ENCODE results near the gene PHACTR2.

Gene PHACTR2

DNA sequence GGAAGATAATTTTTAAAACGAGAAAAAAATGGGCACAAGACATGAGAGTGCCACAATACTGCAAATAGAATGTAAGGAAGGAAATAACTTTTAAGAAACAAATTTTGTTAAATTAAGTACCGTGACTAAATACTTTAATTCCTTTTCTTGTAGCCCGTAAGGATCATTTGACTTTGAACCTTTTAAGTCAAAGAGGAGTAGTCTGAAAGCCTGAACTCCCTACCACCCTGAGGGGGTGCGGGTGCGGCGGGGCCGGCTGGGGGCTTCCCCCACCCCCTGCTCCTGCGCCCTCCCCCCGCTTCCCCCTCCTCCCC lies 231 bp upstream of the PHACTR2 start:
- Histone ChIP-seq H3K4me3 (ENCODE audit: low read depth in 1 of 2, low read length in 1 of 2) (peak overlapping the region in 1 of 2 experiments; percentile 77), H3K9me3 (no peaks in the 10 kb centered on the region), H3K4me1 (ENCODE audit: control insufficient read depth in 1 of 2, insufficient read depth in 1 of 2, low read depth in 1 of 2, low read length in 1 of 2) (peaks cover 26 to 50% of the 10 kb centered on the region in 2 experiments), H3K36me3 (no peaks in the 10 kb centered on the region), H3K27me3 (no peaks in the 10 kb centered on the region), H3K27ac (peak overlapping the region; percentile 81)
- TF ChIP-seq, protein P1, sequence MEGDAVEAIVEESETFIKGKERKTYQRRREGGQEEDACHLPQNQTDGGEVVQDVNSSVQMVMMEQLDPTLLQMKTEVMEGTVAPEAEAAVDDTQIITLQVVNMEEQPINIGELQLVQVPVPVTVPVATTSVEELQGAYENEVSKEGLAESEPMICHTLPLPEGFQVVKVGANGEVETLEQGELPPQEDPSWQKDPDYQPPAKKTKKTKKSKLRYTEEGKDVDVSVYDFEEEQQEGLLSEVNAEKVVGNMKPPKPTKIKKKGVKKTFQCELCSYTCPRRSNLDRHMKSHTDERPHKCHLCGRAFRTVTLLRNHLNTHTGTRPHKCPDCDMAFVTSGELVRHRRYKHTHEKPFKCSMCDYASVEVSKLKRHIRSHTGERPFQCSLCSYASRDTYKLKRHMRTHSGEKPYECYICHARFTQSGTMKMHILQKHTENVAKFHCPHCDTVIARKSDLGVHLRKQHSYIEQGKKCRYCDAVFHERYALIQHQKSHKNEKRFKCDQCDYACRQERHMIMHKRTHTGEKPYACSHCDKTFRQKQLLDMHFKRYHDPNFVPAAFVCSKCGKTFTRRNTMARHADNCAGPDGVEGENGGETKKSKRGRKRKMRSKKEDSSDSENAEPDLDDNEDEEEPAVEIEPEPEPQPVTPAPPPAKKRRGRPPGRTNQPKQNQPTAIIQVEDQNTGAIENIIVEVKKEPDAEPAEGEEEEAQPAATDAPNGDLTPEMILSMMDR (IDR thresholded peaks at IDR 0.05), result no peak

DNA sequence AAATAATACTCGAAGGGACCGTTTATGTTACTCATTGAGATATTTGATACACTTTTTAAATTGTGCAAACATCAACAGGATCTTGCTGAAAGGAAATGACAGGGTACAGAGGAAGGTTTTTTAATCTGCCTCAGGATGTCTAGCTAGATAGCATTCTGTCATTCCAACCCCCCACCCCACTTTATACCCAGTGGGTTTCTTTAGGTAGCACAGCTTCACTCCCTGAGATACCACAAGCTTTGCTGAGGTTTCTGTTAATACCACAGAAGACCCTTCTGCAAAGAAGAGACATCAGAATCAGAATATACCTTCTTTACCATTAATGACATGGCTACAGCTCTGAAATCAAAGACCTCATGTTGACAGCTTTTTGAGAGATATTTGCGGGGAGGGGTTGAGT lies 1.3 kb downstream of the PHACTR2 start:
- H3K36me3 ChIP-seq, result no peaks in the 10 kb centered on the region
- TF ChIP-seq, protein P1 (IDR thresholded peaks at IDR 0.05), result no peak
- no peaks in the 10 kb centered on the region for H3K27me3 ChIP-seq
- peak overlapping the region; percentile 77 to 97 for H3K4me3 ChIP-seq (ENCODE audit: low read depth in 1 of 2, low read length in 1 of 2)
- H3K4me1 ChIP-seq (ENCODE audit: control insufficient read depth in 1 of 2, insufficient read depth in 1 of 2, low read depth in 1 of 2, low read length in 1 of 2), result peaks cover 19 to 41% of the 10 kb centered on the region in 2 experiments
- peak overlapping the region; percentile 81 for H3K27ac ChIP-seq
- H3K9me3 ChIP-seq, result no peaks in the 10 kb centered on the region

DNA sequence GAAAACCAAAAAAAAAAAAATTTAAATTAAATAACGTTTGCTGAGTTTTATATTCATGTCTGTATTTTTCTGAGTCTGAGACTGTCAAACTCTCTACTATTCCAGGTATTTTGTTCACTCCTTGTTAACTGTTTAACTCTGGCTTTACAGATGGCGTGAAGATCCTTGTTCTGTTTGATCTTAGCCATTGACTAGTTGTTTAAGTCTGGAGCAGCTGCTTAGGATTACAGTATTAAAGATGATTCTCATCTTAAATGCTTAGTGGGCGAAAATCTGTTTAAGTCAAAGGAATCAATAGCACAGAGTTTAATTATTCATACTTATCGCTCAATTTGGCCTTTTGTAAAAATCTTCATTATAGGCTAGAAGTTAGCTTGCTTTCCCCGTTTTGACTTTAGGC lies 2.4 kb downstream of the PHACTR2 start:
- no peak overlapping the region for H3K27ac ChIP-seq
- H3K4me1 ChIP-seq (ENCODE audit: control insufficient read depth in 1 of 2, insufficient read depth in 1 of 2, low read depth in 1 of 2, low read length in 1 of 2), result peaks cover 19 to 35% of the 10 kb centered on the region in 2 experiments
- no peaks in the 10 kb centered on the region for H3K9me3 ChIP-seq
- no peak overlapping the region for H3K4me3 ChIP-seq (ENCODE audit: low read depth in 1 of 2, low read length in 1 of 2)
- TF ChIP-seq, protein P1 (IDR thresholded peaks at IDR 0.05), result no peak
- no peaks in the 10 kb centered on the region for H3K36me3 ChIP-seq
- no peaks in the 10 kb centered on the region for H3K27me3 ChIP-seq

DNA sequence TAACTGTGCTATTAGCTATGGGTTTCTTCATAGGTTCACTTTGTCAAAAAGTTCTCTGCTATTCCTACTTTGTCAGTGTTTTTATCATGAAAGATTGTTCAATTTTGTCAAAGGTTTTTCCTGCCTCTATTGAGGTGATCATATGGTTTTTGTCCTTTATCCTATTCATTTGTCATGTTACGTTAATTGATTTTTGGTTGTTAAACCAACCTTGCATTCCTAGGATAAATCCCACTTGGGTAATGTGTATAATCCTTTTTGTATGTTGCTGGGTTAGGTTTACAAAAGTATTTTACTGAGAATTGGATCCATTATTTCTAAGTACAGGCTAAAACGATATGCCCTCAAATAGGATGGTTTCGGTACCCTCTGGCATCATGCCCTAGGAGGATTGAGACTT lies 5.0 kb downstream of the PHACTR2 start:
- TF ChIP-seq, protein P1 (IDR thresholded peaks at IDR 0.05), result no peak
- Histone ChIP-seq H3K9me3 (no peaks in the 10 kb centered on the region), H3K27me3 (no peaks in the 10 kb centered on the region), H3K4me3 (ENCODE audit: low read depth in 1 of 2, low read length in 1 of 2) (no peak overlapping the region), H3K27ac (no peak overlapping the region), H3K4me1 (ENCODE audit: control insufficient read depth in 1 of 2, insufficient read depth in 1 of 2, low read depth in 1 of 2, low read length in 1 of 2) (peaks cover 19 to 34% of the 10 kb centered on the region in 2 experiments), H3K36me3 (no peaks in the 10 kb centered on the region)

DNA sequence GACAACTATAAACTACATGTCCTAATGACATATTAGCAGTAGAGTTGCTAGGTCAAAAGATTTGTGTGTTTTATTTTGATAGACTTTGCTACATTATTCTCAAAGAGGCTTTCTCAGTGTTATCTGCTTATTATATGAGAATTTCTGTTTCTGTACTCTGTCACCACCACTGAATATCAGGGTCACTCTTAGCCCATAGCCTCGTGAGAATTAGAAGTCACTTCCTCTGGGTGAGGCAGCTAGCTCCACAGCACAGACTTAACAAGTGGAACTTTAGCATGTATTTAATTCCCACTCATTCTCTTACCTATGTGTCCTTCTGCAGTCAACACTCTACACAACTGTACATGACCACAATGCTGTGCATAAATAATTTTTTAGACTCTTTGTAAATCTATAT lies 6.7 kb downstream of the PHACTR2 start:
- Histone ChIP-seq H3K4me1 (ENCODE audit: control insufficient read depth in 1 of 2, insufficient read depth in 1 of 2, low read depth in 1 of 2, low read length in 1 of 2) (peaks cover 10 to 27% of the 10 kb centered on the region in 2 experiments), H3K36me3 (no peaks in the 10 kb centered on the region), H3K27me3 (no peaks in the 10 kb centered on the region), H3K27ac (no peak overlapping the region), H3K9me3 (no peaks in the 10 kb centered on the region), H3K4me3 (ENCODE audit: low read depth in 1 of 2, low read length in 1 of 2) (no peak overlapping the region)
- TF ChIP-seq, protein P1 (IDR thresholded peaks at IDR 0.05), result no peak

DNA sequence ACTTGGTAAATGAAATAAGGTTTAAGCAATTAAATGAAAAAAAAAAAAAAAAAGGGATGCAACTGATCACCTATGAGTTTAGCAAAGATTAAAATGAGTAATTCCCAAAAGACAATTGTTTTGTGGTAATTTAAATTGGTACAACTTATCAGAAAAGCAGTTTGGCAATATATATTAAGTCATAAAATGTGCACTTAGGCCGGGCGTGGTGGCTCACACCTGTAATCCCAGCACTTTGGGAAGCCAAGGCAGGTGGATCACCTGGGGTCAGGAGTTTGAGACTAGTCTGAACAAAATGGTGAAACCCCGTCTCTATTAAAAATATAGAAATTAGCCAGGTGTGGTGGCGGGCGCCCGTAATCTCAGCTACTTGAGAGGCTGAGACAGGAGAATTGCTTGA lies 7.9 kb downstream of the PHACTR2 start:
- no peaks in the 10 kb centered on the region for H3K9me3 ChIP-seq
- H3K4me3 ChIP-seq (ENCODE audit: low read depth in 1 of 2, low read length in 1 of 2), result no peak overlapping the region
- H3K27me3 ChIP-seq, result no peaks in the 10 kb centered on the region
- TF ChIP-seq, protein P1 (IDR thresholded peaks at IDR 0.05), result no peak
- H3K27ac ChIP-seq, result no peak overlapping the region
- no peaks in the 10 kb centered on the region for H3K36me3 ChIP-seq
- H3K4me1 ChIP-seq (ENCODE audit: control insufficient read depth in 1 of 2, insufficient read depth in 1 of 2, low read depth in 1 of 2, low read length in 1 of 2), result peaks cover 0 to 21% of the 10 kb centered on the region in 2 experiments

Data from neutrophil (primary cell).